HEK293T (cell line): ENCODE data around the gene POGZ.

Experiments
- CTCF ChIA-PET: fragments of 350-600 bp; formaldehyde crosslinking; extraction: SDS; loops from one replicate; lab custom pipeline; 2021; ENCODE audit warnings: antibody characterized with exemption, inconsistent platforms; lab: Yijun Ruan, JAX
- POLR2A ChIA-PET: fragments of 350-600 bp; formaldehyde crosslinking; extraction: SDS; loops from one replicate; lab custom pipeline; 2020; ENCODE audit warnings: antibody characterized with exemption, inconsistent platforms; lab: Yijun Ruan, JAX
- DNase-seq: peaks from one replicate; pipeline ENCODE4 v3.0.0; 2012; ENCODE audit warnings: mixed read lengths; ENCODE audit errors: extremely low spot score
- ARNT ChIP-seq: fragments of 450-650 bp; IDR thresholded peaks from 2 replicates; pipeline ENCODE4 v1.6.1; 2017; ENCODE audit warnings: mild to moderate bottlenecking
- BHLHE40 ChIP-seq: fragments of 450-650 bp; IDR thresholded peaks from 2 replicates; pipeline ENCODE4 v1.6.1; 2016; ENCODE audit warnings: mild to moderate bottlenecking, moderate library complexity, borderline replicate concordance
- CTBP1 ChIP-seq: fragments of 450-650 bp; IDR thresholded peaks from 2 replicates; pipeline ENCODE4 v1.6.1; 2016; ENCODE audit warnings: borderline replicate concordance
- ELF4 ChIP-seq: fragments of 450-650 bp; IDR thresholded peaks from 2 replicates; pipeline ENCODE4 v1.6.1; 2017; ENCODE audit warnings: antibody characterized with exemption
- FOXA1 ChIP-seq: fragments of 450-650 bp; IDR thresholded peaks from 2 replicates; pipeline ENCODE4 v1.6.1; 2016; ENCODE audit warnings: mild to moderate bottlenecking
- FOXK2 ChIP-seq: fragments of 450-650 bp; IDR thresholded peaks from 2 replicates; pipeline ENCODE4 v1.6.1; 2016; ENCODE audit warnings: mild to moderate bottlenecking
- FOXM1 ChIP-seq: fragments of 450-650 bp; IDR thresholded peaks from 2 replicates; pipeline ENCODE4 v1.6.1; 2017; ENCODE audit warnings: mild to moderate bottlenecking, borderline replicate concordance
- HDGF ChIP-seq: fragments of 450-650 bp; IDR thresholded peaks from 2 replicates; pipeline ENCODE4 v1.6.1; 2017; ENCODE audit warnings: antibody characterized with exemption, borderline replicate concordance
- L3MBTL2 ChIP-seq: fragments of 450-650 bp; conservative IDR thresholded peaks from 2 replicates; pipeline ENCODE4 v1.6.1; 2016; ENCODE audit warnings: mild to moderate bottlenecking
- LEF1 ChIP-seq: fragments of 450-650 bp; IDR thresholded peaks from 2 replicates; pipeline ENCODE4 v1.6.1; 2017; ENCODE audit warnings: mild to moderate bottlenecking, borderline replicate concordance
- NFRKB ChIP-seq: fragments of 450-650 bp; IDR thresholded peaks from 2 replicates; pipeline ENCODE4 v1.6.1; 2016; ENCODE audit warnings: mild to moderate bottlenecking, moderate library complexity
- PKNOX1 ChIP-seq: fragments of 450-650 bp; IDR thresholded peaks from 2 replicates; pipeline ENCODE4 v1.6.1; 2016
- SP1 ChIP-seq: fragments of 450-650 bp; IDR thresholded peaks from 2 replicates; pipeline ENCODE4 v1.6.1; 2017
- SUZ12 ChIP-seq: fragments of 450-650 bp; IDR thresholded peaks from 2 replicates; pipeline ENCODE4 v1.6.1; 2016; ENCODE audit warnings: mild to moderate bottlenecking
- TARDBP ChIP-seq: fragments of 450-650 bp; IDR thresholded peaks from 2 replicates; pipeline ENCODE4 v1.6.1; 2016
- ZNF384 ChIP-seq: fragments of 450-650 bp; IDR thresholded peaks from 2 replicates; pipeline ENCODE4 v1.6.1; 2016

The POGZ gene

GRCh38 chr1:151425103-151425502 lies 34.2 kb downstream of the POGZ start:
- CTCF ChIA-PET = interaction anchor here (0.6 kb wide), 1 partner anchor 230 kb away, joined by 3 read pairs; no protein-coding TSS in a partner anchor
- no peak for TF ChIP-seq SP1
- TF ChIP-seq NFRKB = no peak
- no peak for TF ChIP-seq ARNT
- TF ChIP-seq PKNOX1 = no peak
- TF ChIP-seq CTBP1 = no peak
- TF ChIP-seq FOXA1 = no peak
- no peak for TF ChIP-seq HDGF
- no peak for TF ChIP-seq LEF1
- no peak for TF ChIP-seq BHLHE40
- no peak for DNase-seq
- POLR2A ChIA-PET = interaction anchor here (1.4 kb wide), 1 partner anchor 26 kb away, joined by 5 read pairs; the partner anchor contains the start of gene PSMB4

GRCh38 chr1:151419819-151420218 lies 39.5 kb downstream of the POGZ start:
- ChIA-PET CTCF (no interaction called here), POLR2A (interaction anchor here (2.2 kb wide), 1 partner anchor 20 kb away, joined by 8 read pairs; the partner anchor contains the start of gene PSMB4)
- no peak for DNase-seq
- TF ChIP-seq HDGF = no peak
- TF ChIP-seq LEF1 = no peak

- ChIA-PET POLR2A (interaction anchor here (0.7 to 2.2 kb wide), 3 partner anchors 16 to 26 kb away, joined by 3 to 8 read pairs (median 3); partner anchors contain the start of gene PSMB4), CTCF (no interaction called here)
- DNase-seq = no peak
- TF ChIP-seq ELF4 (no peak), FOXK2 (no peak), NFRKB (no peak), FOXA1 (no peak), CTBP1 (no peak), SP1 (no peak), LEF1 (no peak), PKNOX1 (no peak), ZNF384 (no peak), ARNT (no peak), HDGF (no peak), TARDBP (no peak), L3MBTL2 (no peak), FOXM1 (no peak), BHLHE40 (no peak), SUZ12 (no peak)
Measured at GRCh38 chr1:151418081-151418480, 41.2 kb downstream of the POGZ start.

DNA sequence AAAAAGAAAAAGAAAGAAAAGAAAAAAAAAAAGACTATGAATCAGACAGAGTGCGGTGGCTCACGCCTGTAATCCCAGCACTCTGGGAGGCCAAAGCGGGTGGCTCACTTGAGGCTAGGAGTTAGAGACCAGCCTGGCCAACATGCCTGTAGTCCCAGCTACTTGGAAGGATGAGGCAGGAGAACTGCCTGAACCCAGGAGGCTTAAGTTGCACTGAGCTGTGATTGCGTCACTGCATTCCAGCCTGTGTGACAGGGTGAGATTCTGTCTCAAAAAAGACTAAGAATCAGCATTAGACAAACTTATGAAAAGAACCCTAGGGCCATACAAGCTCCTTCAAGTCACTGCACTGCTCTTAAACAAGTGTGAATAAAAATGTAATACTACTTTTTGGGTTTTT lies 43.1 kb downstream of the POGZ start:
- ChIA-PET CTCF (no interaction called here), POLR2A (no interaction called here)
- TF ChIP-seq PKNOX1 = no peak
- DNase-seq = no peak

DNA sequence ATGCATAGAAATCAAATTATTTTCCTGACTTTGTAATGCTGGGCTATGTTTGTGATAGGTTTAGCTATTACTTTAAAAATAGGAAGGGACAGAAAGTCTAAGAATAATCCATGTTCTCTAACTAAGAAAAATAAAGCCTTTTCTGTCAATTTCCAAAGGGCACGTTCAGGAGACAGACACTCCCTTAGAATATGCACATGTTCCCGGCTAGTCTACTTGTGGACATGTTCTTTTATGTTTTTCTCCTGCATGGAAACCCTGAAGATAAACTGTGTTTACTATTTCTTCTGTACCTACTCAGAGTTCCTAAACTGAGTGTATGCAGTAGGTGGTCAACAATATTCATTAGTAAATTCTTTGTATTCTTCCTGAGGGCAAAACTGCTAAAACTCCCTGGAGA lies 47.4 kb downstream of the POGZ start:
- TF ChIP-seq L3MBTL2 = no peak
- no peak for TF ChIP-seq PKNOX1
- TF ChIP-seq NFRKB = no peak
- no peak for TF ChIP-seq LEF1
- no peak for TF ChIP-seq CTBP1
- TF ChIP-seq ELF4 = no peak
- TF ChIP-seq FOXK2 = no peak
- no peak for TF ChIP-seq ZNF384
- TF ChIP-seq BHLHE40 = no peak
- no peak for TF ChIP-seq HDGF
- TF ChIP-seq FOXA1 = no peak
- TF ChIP-seq ARNT = no peak
- TF ChIP-seq TARDBP = no peak
- no peak for TF ChIP-seq SP1
- TF ChIP-seq FOXM1 = no peak
- no peak for TF ChIP-seq SUZ12
- ChIA-PET CTCF (no interaction called here), POLR2A (interaction anchor here (1.2 kb wide), 1 partner anchor 10 kb away, joined by 6 read pairs; no protein-coding TSS in a partner anchor)
- DNase-seq = no peak

DNA sequence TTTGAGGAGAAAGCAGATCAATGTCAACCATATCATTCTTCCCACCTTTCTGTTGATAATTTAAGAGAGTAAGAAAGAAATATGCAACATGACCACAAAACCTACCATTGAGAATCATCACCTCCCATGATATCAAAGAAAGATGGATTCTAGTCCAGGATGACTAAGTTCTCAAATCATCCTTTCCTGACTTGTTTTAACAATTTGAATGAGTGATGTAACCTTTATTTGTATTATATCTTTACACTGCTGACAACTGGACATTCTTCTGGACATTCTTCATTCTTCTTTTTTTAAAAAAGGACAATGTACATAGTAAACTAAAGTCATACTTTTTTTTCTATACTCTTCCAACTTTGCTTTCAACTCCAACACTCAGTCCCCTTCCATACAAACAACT lies 50.4 kb downstream of the POGZ start:
- ChIA-PET POLR2A (no interaction called here), CTCF (no interaction called here)
- no peak for TF ChIP-seq FOXA1
- no peak for DNase-seq

GRCh38 chr1:151407304-151407703 lies 52.0 kb downstream of the POGZ start:
- DNase-seq = no peak
- CTCF ChIA-PET = no interaction called here

More at GRCh38 chr1:151407304-151407703, 52.0 kb downstream of the POGZ start:
- no peak for TF ChIP-seq FOXK2
- TF ChIP-seq FOXA1 = no peak
- TF ChIP-seq BHLHE40 = no peak
- no peak for TF ChIP-seq HDGF
- no peak for TF ChIP-seq PKNOX1
- TF ChIP-seq CTBP1 = no peak
- no peak for TF ChIP-seq TARDBP
- TF ChIP-seq NFRKB = no peak
- TF ChIP-seq FOXM1 = no peak
- TF ChIP-seq ZNF384 = no peak
- POLR2A ChIA-PET = interaction anchor here (1.1 to 1.3 kb wide), 2 partner anchors 8 to 106 kb away, joined by 3 to 5 read pairs; partner anchors contain the start of gene PSMB4
